Stimulated activated CD8-positive, alpha-beta memory T cell treated with anti-CD3 and anti-CD28 coated beads, Interleukin-2, amount 100 ng/mL, for 48 hours (primary cell): ENCODE results near the gene SHOC2.
"Not testable (repeated sequence)": the region's sequence is repeated elsewhere in the genome, so short reads cannot be mapped to it uniquely, and the experiment has no call there.

ENCODE experiments used
- DNase-seq, 2 donors: peaks; one replicate each; pipeline ENCODE4 v3.0.0-alpha.2; 2020; ENCODE audit warnings: low read depth in 2 of 2

The SHOC2 gene

GRCh38 chr10:110901954-110902819, 17.2 kb upstream of the SHOC2 start:
- no peak for DNase-seq

- DNase-seq = no peak
Measured at GRCh38 chr10:110903280-110904278, 15.8 kb upstream of the SHOC2 start.

- DNase-seq = no peak
Measured at GRCh38 chr10:110910138-110910537, 9.3 kb upstream of the SHOC2 start.

- DNase-seq = no peak
Measured at GRCh38 chr10:110912374-110912773, 7.0 kb upstream of the SHOC2 start.

GRCh38 chr10:110914431-110914830, 5.0 kb upstream of the SHOC2 start:
- no peak for DNase-seq

- DNase-seq = no peak
Measured at GRCh38 chr10:110915035-110915434, 4.4 kb upstream of the SHOC2 start.

GRCh38 chr10:110915600-110915999, 3.8 kb upstream of the SHOC2 start:
- DNase-seq = not testable (repeated sequence)

- DNase-seq = no peak
Measured at GRCh38 chr10:110916554-110917346, 2.7 kb upstream of the SHOC2 start.

GRCh38 chr10:110918269-110918642, 1.1 kb upstream of the SHOC2 start:
- peak; percentile 86 to 88 for DNase-seq

- no peak for DNase-seq
Measured at GRCh38 chr10:110918643-110919348, 608 bp upstream of the SHOC2 start, which contains the start of gene BBIP1. TSS of gene BBIP1 (minus strand) at chr10:110919180. CDS start at chr10:110918157, 1,023 bp downstream.

- DNase-seq = no peak
Measured at GRCh38 chr10:110919971-110920881, 822 bp downstream of the SHOC2 start.

GRCh38 chr10:110923856-110924493, 4.6 kb downstream of the SHOC2 start:
- no peak for DNase-seq

GRCh38 chr10:110927461-110927860, 8.1 kb downstream of the SHOC2 start:
- no peak for DNase-seq

- DNase-seq = no peak
Measured at GRCh38 chr10:110931769-110932381, 12.5 kb downstream of the SHOC2 start.

GRCh38 chr10:110932505-110933180, 13.2 kb downstream of the SHOC2 start:
- DNase-seq = no peak

GRCh38 chr10:110936757-110937156, 17.4 kb downstream of the SHOC2 start:
- no peak for DNase-seq

GRCh38 chr10:110939419-110939818, 20.0 kb downstream of the SHOC2 start:
- no peak for DNase-seq

GRCh38 chr10:110944792-110945396, 25.5 kb downstream of the SHOC2 start:
- no peak for DNase-seq
